ENCODE measurements around the gene TMEM80. TPM values are rescaled to one million over a fixed set of nuclear protein-coding genes. Genes with fewer than 3 reads are reported as not detected.

Gene TMEM80
- total and polyA plus RNA-seq, 4 donors: 5.1 to 12.4 (median 8.2) TPM

- Histone ChIP-seq H3K27me3 (ENCODE audit: control insufficient read depth in 4 of 4, insufficient read depth in 4 of 4, low read length in 3 of 4) (no peaks in the 10 kb centered on the region), H3K36me3 (ENCODE audit: control insufficient read depth in 4 of 4, insufficient read depth in 3 of 4, low read depth in 1 of 4, low read length in 3 of 4) (peaks cover 15 to 33% (median 19%) of the 10 kb centered on the region in 4 donors)
- TF ChIP-seq ATF3 (IDR thresholded peaks at IDR 0.05) (no peak), CTCF (IDR thresholded peaks at IDR 0.05; ENCODE audit: low read depth, low read length, missing input control) (no peak), TAF1 (conservative IDR thresholded peaks at IDR 0.05) (no peak), SP1 (IDR thresholded peaks at IDR 0.05) (no peak), GABPA (IDR thresholded peaks at IDR 0.05 in 1 of 2, conservative IDR thresholded peaks at IDR 0.05 in 1 of 2) (no peak), EGR1 (IDR thresholded peaks at IDR 0.05; ENCODE audit: low read depth in 2 of 2) (no peak), RAD21 (IDR thresholded peaks at IDR 0.05) (no peak), FOXA2 (IDR thresholded peaks at IDR 0.05) (no peak), NR2F2 (IDR thresholded peaks at IDR 0.05) (no peak), HNF4G (IDR thresholded peaks at IDR 0.05) (no peak), ZBTB33 (IDR thresholded peaks at IDR 0.05) (no peak), HNF4A (conservative IDR thresholded peaks at IDR 0.05) (no peak), JUND (IDR thresholded peaks at IDR 0.05) (no peak)
These were observed 21.8 kb upstream of the TMEM80 start for GRCh38 chr11:673866-674265.

GRCh38 chr11:674406-674805 lies 21.2 kb upstream of the TMEM80 start:
- Histone ChIP-seq H3K4me1 (ENCODE audit: control insufficient read depth in 4 of 4, insufficient read depth in 4 of 4, low read length in 3 of 4) (peaks cover 0 to 4% (median 1%) of the 10 kb centered on the region in 4 donors), H3K27ac (ENCODE audit: low read depth in 1 of 2, low read length in 2 of 2) (no peak overlapping the region), H3K36me3 (ENCODE audit: control insufficient read depth in 4 of 4, insufficient read depth in 3 of 4, low read depth in 1 of 4, low read length in 3 of 4) (peaks cover 15 to 33% (median 19%) of the 10 kb centered on the region in 4 donors), H3K4me3 (ENCODE audit: low read depth in 1 of 3, low read length in 3 of 3) (no peak overlapping the region), H3K9me3 (ENCODE audit: control insufficient read depth in 4 of 4, low read length in 3 of 4) (no peaks in the 10 kb centered on the region), H3K27me3 (ENCODE audit: control insufficient read depth in 4 of 4, insufficient read depth in 4 of 4, low read length in 3 of 4) (no peaks in the 10 kb centered on the region), H3K9ac (ENCODE audit: low read depth in 1 of 2, low read length in 2 of 2) (no peak overlapping the region)
- TF ChIP-seq MAX (IDR thresholded peaks at IDR 0.05): no peak
- TF ChIP-seq ATF3 (IDR thresholded peaks at IDR 0.05): no peak
- TF ChIP-seq FOXA1 (IDR thresholded peaks at IDR 0.05): no peak
- TF ChIP-seq RXRA (IDR thresholded peaks at IDR 0.05): no peak
- TF ChIP-seq CTCF (IDR thresholded peaks at IDR 0.05; ENCODE audit: low read depth, low read length, missing input control): no peak
- no peak for TF ChIP-seq HNF4A (conservative IDR thresholded peaks at IDR 0.05)
- no peak for TF ChIP-seq GABPA (IDR thresholded peaks at IDR 0.05 in 1 of 2, conservative IDR thresholded peaks at IDR 0.05 in 1 of 2)
- TF ChIP-seq FOXA2 (IDR thresholded peaks at IDR 0.05): no peak
- TF ChIP-seq SP1 (IDR thresholded peaks at IDR 0.05): no peak
- no peak for TF ChIP-seq RAD21 (IDR thresholded peaks at IDR 0.05)
- TF ChIP-seq TAF1 (conservative IDR thresholded peaks at IDR 0.05): no peak
- no peak for TF ChIP-seq EGR1 (IDR thresholded peaks at IDR 0.05; ENCODE audit: low read depth in 2 of 2)
- no peak for TF ChIP-seq NR2F2 (IDR thresholded peaks at IDR 0.05)
- WGBS: 90% methylated on average over 17 of the region's 17 CpGs
- DNase-seq (ENCODE audit: low spot score): no peak

More at GRCh38 chr11:673866-674265, 21.8 kb upstream of the TMEM80 start:
- no peaks in the 10 kb centered on the region for H3K4me1 ChIP-seq (ENCODE audit: control insufficient read depth in 4 of 4, insufficient read depth in 4 of 4, low read length in 3 of 4)
- H3K27ac ChIP-seq (ENCODE audit: low read depth in 1 of 2, low read length in 2 of 2): no peak overlapping the region
- WGBS: 97% methylated on average over 8 of the region's 8 CpGs
- H3K9ac ChIP-seq (ENCODE audit: low read depth in 1 of 2, low read length in 2 of 2): no peak overlapping the region
- H3K9me3 ChIP-seq (ENCODE audit: control insufficient read depth in 4 of 4, low read length in 3 of 4): no peaks in the 10 kb centered on the region
- no peak for DNase-seq (ENCODE audit: low spot score)
- no peak overlapping the region for H3K4me3 ChIP-seq (ENCODE audit: low read depth in 1 of 3, low read length in 3 of 3)

All from liver (tissue), 9 donors.